Brain microvascular endothelial cell (primary cell): ENCODE data around the gene ANTXR1.

Experiments
- DNase-seq: peaks from one replicate; pipeline ENCODE4 v3.0.0-alpha.2; 2020
- H3K27ac ChIP-seq: fragments of 250-450 bp; sonication (Bioruptor Pico); 2 replicates; pipeline ENCODE4 v1.5.1; 2020; ENCODE audit warnings: mild to moderate bottlenecking, moderate library complexity
- H3K27me3 ChIP-seq: fragments of 250-450 bp; sonication (Bioruptor Pico); replicated peaks from 2 replicates; pipeline ENCODE4 v1.5.1; 2020; ENCODE audit warnings: mild to moderate bottlenecking
- H3K36me3 ChIP-seq: fragments of 250-450 bp; sonication (Bioruptor Pico); replicated peaks from 2 replicates; pipeline ENCODE4 v1.5.1; 2020; ENCODE audit warnings: mild to moderate bottlenecking
- H3K4me3 ChIP-seq: 2 replicates; pipeline ENCODE4 v1.5.1; 2011; ENCODE audit warnings: low read depth, mild to moderate bottlenecking, control low read depth, low read length, moderate library complexity
- in situ Hi-C: cut with HindIII; loops from 2 replicates; pipeline ENCODE4 v1.10.0; 2017; ENCODE audit warnings: low sequenced_read_pairs, low pct_ligation_motif_present
- TF ChIP-seq, protein P1 (sequence below): IDR thresholded peaks from 2 replicates; pipeline ENCODE4 v1.5.1; 2011; ENCODE audit warnings: low read depth, mild to moderate bottlenecking, moderate library complexity, low read length, control low read depth, inconsistent platforms; ENCODE audit errors: missing control alignments

Gene ANTXR1

DNA sequence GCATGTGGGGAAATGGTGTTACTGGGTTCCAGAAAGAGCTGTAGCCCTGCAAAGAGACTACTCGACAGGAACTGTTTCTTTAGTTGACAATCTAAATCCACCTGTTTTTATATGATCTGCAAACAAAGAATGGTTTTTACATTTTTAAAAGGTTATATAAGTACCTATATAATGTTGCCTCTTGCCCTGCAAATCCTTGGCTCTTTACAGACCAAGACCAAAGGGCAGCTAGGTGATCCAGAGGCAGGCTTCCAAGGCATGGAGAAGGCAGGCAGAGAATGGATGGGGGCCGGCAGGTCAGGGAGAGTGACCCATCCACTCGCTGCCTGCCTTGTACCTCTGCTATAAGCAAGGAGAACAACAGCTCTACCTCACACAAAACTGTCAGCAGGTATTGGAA, 173.6 kb downstream of the ANTXR1 start:
- Histone ChIP-seq H3K4me3 (no peak overlapping the region), H3K27me3 (no peaks in the 10 kb centered on the region), H3K36me3 (peaks cover 2% of the 10 kb centered on the region), H3K27ac (no peak overlapping the region)
- in situ Hi-C loops = no loop called here
- DNase-seq = no peak
- TF ChIP-seq, protein P1, sequence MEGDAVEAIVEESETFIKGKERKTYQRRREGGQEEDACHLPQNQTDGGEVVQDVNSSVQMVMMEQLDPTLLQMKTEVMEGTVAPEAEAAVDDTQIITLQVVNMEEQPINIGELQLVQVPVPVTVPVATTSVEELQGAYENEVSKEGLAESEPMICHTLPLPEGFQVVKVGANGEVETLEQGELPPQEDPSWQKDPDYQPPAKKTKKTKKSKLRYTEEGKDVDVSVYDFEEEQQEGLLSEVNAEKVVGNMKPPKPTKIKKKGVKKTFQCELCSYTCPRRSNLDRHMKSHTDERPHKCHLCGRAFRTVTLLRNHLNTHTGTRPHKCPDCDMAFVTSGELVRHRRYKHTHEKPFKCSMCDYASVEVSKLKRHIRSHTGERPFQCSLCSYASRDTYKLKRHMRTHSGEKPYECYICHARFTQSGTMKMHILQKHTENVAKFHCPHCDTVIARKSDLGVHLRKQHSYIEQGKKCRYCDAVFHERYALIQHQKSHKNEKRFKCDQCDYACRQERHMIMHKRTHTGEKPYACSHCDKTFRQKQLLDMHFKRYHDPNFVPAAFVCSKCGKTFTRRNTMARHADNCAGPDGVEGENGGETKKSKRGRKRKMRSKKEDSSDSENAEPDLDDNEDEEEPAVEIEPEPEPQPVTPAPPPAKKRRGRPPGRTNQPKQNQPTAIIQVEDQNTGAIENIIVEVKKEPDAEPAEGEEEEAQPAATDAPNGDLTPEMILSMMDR = no peak

DNA sequence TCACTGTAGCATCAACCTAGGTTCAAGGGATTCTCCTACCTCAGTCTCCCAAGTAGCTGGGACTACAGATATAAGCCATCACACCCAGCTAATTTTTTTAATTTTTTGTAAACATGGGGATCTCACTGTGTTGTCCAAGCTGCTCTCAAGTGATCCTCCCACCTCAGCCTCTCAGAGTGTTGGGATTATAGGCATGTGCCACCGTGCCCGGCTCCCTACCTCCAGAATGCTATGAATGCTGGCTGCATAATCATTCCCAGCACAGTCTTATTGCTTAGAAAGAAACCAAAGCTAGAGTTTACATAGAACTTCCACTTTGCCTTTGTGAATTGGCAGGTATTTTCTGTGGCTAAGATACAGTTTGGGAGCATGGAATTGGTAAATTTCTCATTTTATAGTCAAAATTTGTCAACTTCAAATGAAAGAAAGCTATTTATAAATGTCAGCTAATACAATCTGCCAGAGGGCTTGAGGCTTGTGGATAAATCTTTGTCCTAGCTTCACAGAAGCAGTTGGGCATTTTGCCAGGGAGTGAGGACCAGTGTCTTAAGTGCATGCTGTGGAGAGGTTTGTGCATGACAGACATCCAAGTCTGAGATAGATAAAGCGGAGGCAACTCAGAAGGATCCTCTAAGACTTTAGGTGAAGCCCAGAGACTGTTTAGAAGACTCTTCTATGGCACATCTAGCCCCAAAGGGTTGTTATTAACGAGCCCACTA, 175.4 kb downstream of the ANTXR1 start:
- TF ChIP-seq, protein P1 = no peak
- Histone ChIP-seq H3K27ac (no peak overlapping the region), H3K4me3 (no peak overlapping the region), H3K27me3 (no peaks in the 10 kb centered on the region), H3K36me3 (peaks cover 2% of the 10 kb centered on the region)
- in situ Hi-C loops = no loop called here
- no peak for DNase-seq

DNA sequence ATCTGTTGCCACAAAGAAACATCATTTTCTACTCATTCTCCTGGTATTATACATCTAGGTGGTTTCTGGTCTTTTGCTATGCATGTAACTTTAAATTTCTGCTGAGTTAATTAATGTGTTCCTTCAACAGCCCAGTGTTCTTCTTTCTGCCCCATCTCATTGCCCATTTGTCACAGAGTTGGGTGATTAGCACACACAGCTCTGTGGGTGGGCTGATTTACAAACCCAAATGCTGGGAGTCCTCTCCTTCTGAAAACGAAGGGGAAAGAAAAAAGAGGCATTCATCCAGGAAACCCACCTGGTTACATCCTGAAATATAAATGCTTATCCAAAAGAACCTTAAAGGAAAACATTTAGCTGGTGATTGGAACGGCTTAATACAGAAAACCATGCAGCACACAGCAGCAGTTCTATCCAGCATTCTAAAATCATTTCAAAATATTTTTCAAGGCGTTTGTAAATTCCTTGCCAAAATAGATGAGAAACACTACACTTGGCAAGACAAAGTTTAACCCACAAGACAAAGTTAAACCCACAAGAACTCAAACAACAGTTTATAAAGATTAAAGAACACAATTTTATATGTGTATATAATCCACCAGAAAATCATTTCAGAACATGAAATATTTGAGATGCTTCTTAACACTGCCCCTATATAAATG, 177.9 kb downstream of the ANTXR1 start:
- peaks cover 9% of the 10 kb centered on the region for H3K36me3 ChIP-seq
- no peak for DNase-seq
- TF ChIP-seq, protein P1 = no peak
- H3K27me3 ChIP-seq = no peaks in the 10 kb centered on the region
- in situ Hi-C loops = no loop called here
- no peak overlapping the region for H3K4me3 ChIP-seq
- H3K27ac ChIP-seq = no peak overlapping the region

DNA sequence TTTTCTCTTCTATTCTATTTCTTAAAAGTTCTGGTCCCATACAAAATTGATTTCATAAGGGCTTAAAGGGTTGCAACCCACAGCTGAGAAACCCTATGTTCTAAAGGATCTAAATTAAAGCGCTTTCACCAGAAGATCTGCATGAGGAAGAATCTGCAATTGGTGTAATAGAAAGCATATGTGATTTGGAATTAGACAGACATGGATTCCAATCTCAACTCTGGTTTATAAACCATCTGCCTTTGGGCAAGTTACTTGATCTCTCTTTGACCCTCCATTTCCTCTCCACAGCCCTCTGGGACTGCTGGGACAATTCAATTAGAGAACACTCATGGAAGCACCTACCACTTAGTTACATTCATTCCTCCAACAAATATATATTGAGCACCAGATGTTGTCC, 178.7 kb downstream of the ANTXR1 start:
- TF ChIP-seq, protein P1 = no peak
- H3K27ac ChIP-seq = no peak overlapping the region
- no peak for DNase-seq
- no peaks in the 10 kb centered on the region for H3K27me3 ChIP-seq
- no peak overlapping the region for H3K4me3 ChIP-seq
- H3K36me3 ChIP-seq = peaks cover 9% of the 10 kb centered on the region
- in situ Hi-C loops = no loop called here

DNA sequence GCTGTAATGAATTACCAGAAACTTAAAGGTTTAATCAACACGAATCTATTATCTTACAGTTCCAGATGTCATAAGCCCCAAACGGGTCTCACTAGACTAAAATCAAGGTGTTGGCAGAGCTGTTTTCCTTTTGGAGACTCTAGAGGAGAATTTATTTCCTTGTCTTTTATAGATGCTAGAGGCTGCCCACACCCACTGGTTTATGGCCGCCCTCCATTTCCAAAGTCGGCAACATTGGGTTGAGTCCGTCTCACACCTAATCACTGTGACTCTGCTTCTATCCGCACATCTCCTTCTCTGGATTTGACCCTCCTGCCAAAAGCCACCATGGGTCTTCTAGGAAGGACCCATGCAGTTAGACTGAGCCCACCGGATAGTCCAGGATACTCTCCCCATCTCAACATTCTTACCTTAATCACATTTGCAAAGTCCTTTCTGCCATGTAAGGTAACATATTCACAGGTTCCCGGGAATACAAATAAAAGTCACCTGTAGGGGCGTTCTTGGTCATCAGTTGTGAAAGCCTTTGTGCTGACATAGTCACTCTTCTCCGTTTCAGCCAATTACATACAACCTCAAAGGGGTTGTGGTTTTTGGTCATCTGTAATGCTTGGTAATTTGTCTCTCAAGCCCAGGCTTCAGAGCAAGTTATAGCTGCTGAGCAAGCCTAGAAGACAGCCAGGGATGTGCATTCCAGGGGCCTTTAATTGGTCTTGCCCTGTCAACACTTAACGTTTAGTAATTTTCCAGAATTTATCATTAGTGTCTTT, 179.4 kb downstream of the ANTXR1 start:
- Histone ChIP-seq H3K27ac (no peak overlapping the region), H3K4me3 (no peak overlapping the region), H3K36me3 (peaks cover 9% of the 10 kb centered on the region), H3K27me3 (no peaks in the 10 kb centered on the region)
- TF ChIP-seq, protein P1 = no peak
- no peak for DNase-seq
- in situ Hi-C loops = no loop called here
